ENCODE results near the gene CHGA.

DNA sequence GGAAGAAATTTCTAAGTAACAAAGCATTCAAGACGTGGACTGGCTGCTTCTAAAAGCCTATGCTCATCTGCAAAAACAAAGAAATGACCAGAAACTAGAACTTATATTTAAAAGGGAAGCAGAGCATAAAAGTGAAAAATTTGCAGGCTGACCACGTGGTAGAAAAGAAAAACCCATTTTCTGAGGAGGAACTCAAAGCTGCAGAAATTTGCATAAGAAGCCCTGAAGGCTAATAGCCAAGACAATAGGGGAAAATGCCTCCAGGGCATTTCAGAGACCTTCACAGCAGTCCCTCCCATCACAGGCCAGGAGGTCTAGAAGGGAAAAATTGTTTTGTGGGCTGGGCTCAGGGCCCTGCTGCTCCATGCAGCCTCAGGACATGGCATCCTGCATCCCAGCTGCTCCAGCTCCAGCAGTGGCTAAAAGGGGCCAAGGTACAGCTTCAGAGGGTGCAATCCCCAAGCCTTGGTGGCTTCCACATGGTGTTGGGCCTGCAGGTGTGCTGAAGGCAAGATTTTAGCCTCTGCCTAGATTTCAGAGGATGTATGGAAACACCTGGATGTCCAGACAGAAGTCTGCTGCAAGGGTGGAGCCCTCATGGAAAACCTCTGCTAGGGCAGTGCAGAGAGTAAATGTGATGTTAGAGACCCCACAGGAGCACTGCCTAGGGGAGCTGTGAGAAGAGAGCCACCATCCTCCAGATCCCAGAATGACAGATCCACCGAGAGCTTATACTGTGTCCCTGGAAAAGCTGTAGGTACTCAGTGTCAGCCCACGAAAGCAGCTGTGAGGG, 55.5 kb downstream of the CHGA start:
- TF ChIP-seq, protein P1, sequence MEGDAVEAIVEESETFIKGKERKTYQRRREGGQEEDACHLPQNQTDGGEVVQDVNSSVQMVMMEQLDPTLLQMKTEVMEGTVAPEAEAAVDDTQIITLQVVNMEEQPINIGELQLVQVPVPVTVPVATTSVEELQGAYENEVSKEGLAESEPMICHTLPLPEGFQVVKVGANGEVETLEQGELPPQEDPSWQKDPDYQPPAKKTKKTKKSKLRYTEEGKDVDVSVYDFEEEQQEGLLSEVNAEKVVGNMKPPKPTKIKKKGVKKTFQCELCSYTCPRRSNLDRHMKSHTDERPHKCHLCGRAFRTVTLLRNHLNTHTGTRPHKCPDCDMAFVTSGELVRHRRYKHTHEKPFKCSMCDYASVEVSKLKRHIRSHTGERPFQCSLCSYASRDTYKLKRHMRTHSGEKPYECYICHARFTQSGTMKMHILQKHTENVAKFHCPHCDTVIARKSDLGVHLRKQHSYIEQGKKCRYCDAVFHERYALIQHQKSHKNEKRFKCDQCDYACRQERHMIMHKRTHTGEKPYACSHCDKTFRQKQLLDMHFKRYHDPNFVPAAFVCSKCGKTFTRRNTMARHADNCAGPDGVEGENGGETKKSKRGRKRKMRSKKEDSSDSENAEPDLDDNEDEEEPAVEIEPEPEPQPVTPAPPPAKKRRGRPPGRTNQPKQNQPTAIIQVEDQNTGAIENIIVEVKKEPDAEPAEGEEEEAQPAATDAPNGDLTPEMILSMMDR (IDR thresholded peaks at IDR 0.05; ENCODE audit: low read depth, low read length, poor library complexity, severe bottlenecking), result no peak
- no peak for TF ChIP-seq EZH2phosphoT487 (IDR thresholded peaks at IDR 0.05; ENCODE audit: borderline replicate concordance, low read length)

Data from DOHH2 (cell line).